Astrocyte (in vitro differentiated cells and primary cell): ENCODE data around the gene PGRMC1. TPM values are rescaled to one million over a fixed set of nuclear protein-coding genes. Genes with fewer than 3 reads are reported as not detected.

Experiments
- DNase-seq: peaks from one replicate; pipeline ENCODE4 v3.0.0-alpha.2; 2010; ENCODE audit warnings: low read depth
- FAIRE-seq: peaks from 2 replicates; lab custom pipeline; 2011; peaks lifted over from hg19 to GRCh38; lab: Jason Lieb, UNC
- H2AFZ ChIP-seq: 2 replicates; pipeline ENCODE4 v1.6.0; 2012; ENCODE audit warnings: low read depth, low read length, inconsistent platforms
- H3K27ac ChIP-seq: 2 replicates; pipeline ENCODE4 v1.5.1; 2011; ENCODE audit warnings: low read depth, low read length, inconsistent platforms
- H3K27me3 ChIP-seq: 2 replicates; pipeline ENCODE4 v1.6.0; 2011; ENCODE audit warnings: low read length, inconsistent platforms; ENCODE audit not compliant: insufficient read depth
- H3K36me3 ChIP-seq: 2 replicates; pipeline ENCODE4 v1.5.1; 2011; ENCODE audit warnings: low read length, inconsistent platforms; ENCODE audit not compliant: insufficient read depth
- H3K4me1 ChIP-seq: 2 replicates; pipeline ENCODE4 v1.5.1; 2011; ENCODE audit warnings: low read length, inconsistent platforms; ENCODE audit not compliant: insufficient read depth
- H3K4me2 ChIP-seq: 2 replicates; pipeline ENCODE4 v1.6.0; 2012; ENCODE audit warnings: low read length, inconsistent platforms
- H3K4me3 ChIP-seq: 2 replicates; pipeline ENCODE4 v1.5.1; 2011; ENCODE audit warnings: low read depth, mild to moderate bottlenecking, low read length, inconsistent platforms; ENCODE audit not compliant: insufficient read depth
- H3K79me2 ChIP-seq: 2 replicates; pipeline ENCODE4 v1.6.0; 2012; ENCODE audit warnings: mild to moderate bottlenecking, low read length, inconsistent platforms; ENCODE audit not compliant: insufficient read depth
- H3K9ac ChIP-seq: 2 replicates; pipeline ENCODE4 v1.6.0; 2012; ENCODE audit warnings: mild to moderate bottlenecking, low read length, inconsistent platforms
- H3K9me3 ChIP-seq: 2 replicates; pipeline ENCODE4 v1.5.1; 2012; ENCODE audit warnings: low read depth, mild to moderate bottlenecking, low read length, inconsistent platforms; ENCODE audit not compliant: insufficient read depth
- H4K20me1 ChIP-seq: 2 replicates; pipeline ENCODE4 v1.6.0; 2012; ENCODE audit warnings: low read length, inconsistent platforms; ENCODE audit not compliant: insufficient read depth
- H3K27ac Mint-ChIP-seq: one replicate; pipeline ENCODE4 v1.8.0; 2021; ENCODE audit warnings: mild to moderate bottlenecking, mixed read lengths; ENCODE audit not compliant: unreplicated experiment
- H3K27me3 Mint-ChIP-seq: one replicate; pipeline ENCODE4 v1.8.0; 2021; ENCODE audit warnings: low read depth, mixed read lengths; ENCODE audit not compliant: unreplicated experiment
- H3K36me3 Mint-ChIP-seq: one replicate; pipeline ENCODE4 v1.8.0; 2021; ENCODE audit warnings: low read depth, mixed read lengths; ENCODE audit not compliant: unreplicated experiment
- H3K4me1 Mint-ChIP-seq: one replicate; pipeline ENCODE4 v1.8.0; 2021; ENCODE audit warnings: low read depth, mixed read lengths; ENCODE audit not compliant: unreplicated experiment
- H3K4me3 Mint-ChIP-seq: one replicate; pipeline ENCODE4 v1.8.0; 2021; ENCODE audit warnings: mild to moderate bottlenecking, moderate library complexity, mixed read lengths; ENCODE audit not compliant: unreplicated experiment
- H3K9me3 Mint-ChIP-seq: one replicate; pipeline ENCODE4 v1.8.0; 2021; ENCODE audit warnings: mild to moderate bottlenecking, mixed read lengths; ENCODE audit not compliant: unreplicated experiment
- CTCF ChIP-seq: IDR thresholded peaks from 2 replicates; pipeline ENCODE4 v1.5.1; 2011; ENCODE audit warnings: low read depth, mild to moderate bottlenecking, inconsistent platforms, low read length, moderate library complexity; ENCODE audit not compliant: insufficient read depth
- EZH2 ChIP-seq: IDR thresholded peaks from 2 replicates; pipeline ENCODE4 v1.6.1; 2012; ENCODE audit warnings: mild to moderate bottlenecking, low read length, inconsistent platforms; ENCODE audit not compliant: insufficient read depth
- total RNA-seq: library from RNA; stranded (reverse); gene quantifications from 2 replicates; pipeline ENCODE4 v1.2.1, GENCODE V29; 2021

Gene PGRMC1
- total RNA-seq, 1 donor from 2014 or later, result 118 TPM

DNA sequence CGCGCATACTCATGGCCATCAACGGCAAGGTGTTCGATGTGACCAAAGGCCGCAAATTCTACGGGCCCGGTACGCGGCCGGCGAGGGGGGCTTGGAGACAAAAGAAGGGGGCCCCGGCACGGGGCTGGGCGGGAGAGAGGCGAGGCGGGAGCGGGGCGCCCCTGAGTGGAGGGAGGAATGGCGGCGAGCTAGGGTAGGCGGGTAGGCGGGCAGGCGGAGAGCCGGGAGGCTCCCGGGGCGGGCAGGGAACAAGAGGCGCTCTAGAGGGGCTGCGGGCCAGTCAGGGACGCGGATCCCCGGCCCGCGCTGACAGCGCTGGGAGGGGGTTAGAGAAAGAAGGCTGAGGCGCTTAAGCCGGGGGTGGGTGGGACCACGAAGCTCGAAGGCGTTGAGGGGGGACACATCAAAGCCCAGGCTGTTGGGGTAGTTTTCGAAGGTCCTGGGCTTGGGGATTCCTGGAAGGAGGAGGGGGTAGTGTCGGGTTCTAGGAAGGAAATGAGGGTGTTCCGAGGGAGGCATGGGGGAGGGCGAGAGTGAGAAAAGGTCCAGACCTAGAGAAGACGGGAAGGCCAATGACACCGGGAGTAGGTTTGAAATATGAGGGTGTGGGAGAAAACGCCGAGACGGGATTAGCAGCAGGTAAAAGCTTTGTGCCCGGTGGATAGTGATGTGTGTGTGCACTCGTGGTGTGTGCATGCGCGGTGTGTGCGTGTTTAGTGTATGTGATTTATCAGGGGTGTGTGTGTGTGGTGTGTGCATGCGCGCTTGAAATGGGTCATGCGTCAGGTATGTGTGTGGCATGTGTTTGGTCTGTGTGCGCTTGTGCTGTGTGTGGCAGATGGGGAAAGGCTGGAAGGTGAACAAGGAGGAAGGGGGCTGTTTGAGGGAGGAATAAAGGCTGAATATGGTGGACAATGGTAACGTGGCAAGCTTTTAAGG is 807 bp downstream of the PGRMC1 start:
- peaks cover 56% of the 10 kb centered on the region for H3K79me2 ChIP-seq
- Mint-ChIP-seq H3K9me3 (no peaks in the 10 kb centered on the region), H3K4me3 (peak overlapping the region; percentile 92), H3K36me3 (peaks cover 2% of the 10 kb centered on the region), H3K4me1 (peaks cover 15% of the 10 kb centered on the region), H3K27me3 (no peaks in the 10 kb centered on the region), H3K27ac (peak overlapping the region; percentile 78)
- FAIRE-seq (peak; percentile 75), DNase-seq (peak; percentile 78)
- H3K27ac ChIP-seq, result peak overlapping the region; percentile 75
- H3K4me3 ChIP-seq, result peak overlapping the region; percentile 97
- TF ChIP-seq CTCF (no peak), EZH2 (no peak)
- H3K27me3 ChIP-seq, result no peaks in the 10 kb centered on the region
- H3K9me3 ChIP-seq, result no peaks in the 10 kb centered on the region
- no peaks in the 10 kb centered on the region for H3K36me3 ChIP-seq
- peak overlapping the region; percentile 60 for H2AFZ ChIP-seq
- peaks cover 15% of the 10 kb centered on the region for H4K20me1 ChIP-seq
- peak overlapping the region; percentile 88 for H3K4me2 ChIP-seq
- peak overlapping the region; percentile 97 for H3K9ac ChIP-seq
- H3K4me1 ChIP-seq, result peaks cover 17% of the 10 kb centered on the region

GRCh38 chrX:119237562-119237942 is 1.5 kb downstream of the PGRMC1 start:
- H3K27me3 Mint-ChIP-seq, result no peaks in the 10 kb centered on the region
- peaks cover 19% of the 10 kb centered on the region for H4K20me1 ChIP-seq
- H3K4me1 ChIP-seq, result peaks cover 17% of the 10 kb centered on the region
- no peak for TF ChIP-seq EZH2
- no peak for TF ChIP-seq CTCF
- H3K9ac ChIP-seq, result peak overlapping the region; percentile 97
- H3K9me3 Mint-ChIP-seq, result no peaks in the 10 kb centered on the region
- H3K27me3 ChIP-seq, result no peaks in the 10 kb centered on the region
- no peak overlapping the region for H2AFZ ChIP-seq
- H3K27ac Mint-ChIP-seq, result peak overlapping the region; percentile 78
- FAIRE-seq (no peak), DNase-seq (no peak)
- peaks cover 2% of the 10 kb centered on the region for H3K36me3 Mint-ChIP-seq
- no peaks in the 10 kb centered on the region for H3K9me3 ChIP-seq
- H3K79me2 ChIP-seq, result peaks cover 62% of the 10 kb centered on the region
- H3K27ac ChIP-seq, result peak overlapping the region; percentile 75
- peaks cover 17% of the 10 kb centered on the region for H3K4me1 Mint-ChIP-seq
- peaks cover 4% of the 10 kb centered on the region for H3K36me3 ChIP-seq
- peak overlapping the region; percentile 88 for H3K4me2 ChIP-seq
- H3K4me3 ChIP-seq, result peak overlapping the region; percentile 97
- peak overlapping the region; percentile 92 for H3K4me3 Mint-ChIP-seq
